Gastroesophageal sphincter (tissue), 3 donors: ENCODE results near the gene LANCL2.

Experiments
- CTCF ChIP-seq, 4 experiments: fragments of 200-600 bp in 2 of 4; fragments of 450-650 bp in 2 of 4; sonication (generic) in 1 of 4; IDR thresholded peaks; one replicate each; pipeline ENCODE4 v1.5.1; 2017 to 2019; ENCODE audit warnings: antibody characterized with exemption in 4 of 4, mild to moderate bottlenecking in 2 of 4, moderate library complexity in 2 of 4
- EP300 ChIP-seq: sonication (generic); formaldehyde crosslinking; IDR thresholded peaks from one replicate; pipeline ENCODE4 v1.6.1; 2017; ENCODE audit warnings: antibody characterized with exemption, mild to moderate bottlenecking
- POLR2A ChIP-seq, 2 donors: fragments of 450-650 bp; IDR thresholded peaks; one replicate each; pipeline ENCODE4 v1.6.1; 2017; ENCODE audit warnings: antibody characterized with exemption in 2 of 2, mild to moderate bottlenecking in 2 of 2, moderate library complexity in 1 of 2
- POLR2AphosphoS5 ChIP-seq: sonication (generic); formaldehyde crosslinking; IDR thresholded peaks from one replicate; pipeline ENCODE4 v1.6.1; 2017; ENCODE audit warnings: antibody characterized with exemption

GRCh38 chr7:55363386-55364170 is 1.6 kb upstream of the LANCL2 start:
- TF ChIP-seq CTCF (IDR thresholded peaks at IDR 0.05) = no peak
- no peak for TF ChIP-seq POLR2A (IDR thresholded peaks at IDR 0.05)
- TF ChIP-seq POLR2AphosphoS5 = no peak
- no peak for TF ChIP-seq EP300
